Measurements from ENCODE around the gene TBCB.

- TF ChIP-seq CTCF (IDR thresholded peaks at IDR 0.05) = no peak
- TF ChIP-seq POLR2A (IDR thresholded peaks at IDR 0.05) = no peak
These were observed 36.7 kb downstream of the TBCB start for GRCh38 chr19:36152019-36152351.

Measured in testis (tissue), 2 donors.